Measurements from ENCODE around the gene PKNOX2. TPM values are rescaled to one million over a fixed set of nuclear protein-coding genes. Genes with fewer than 3 reads are reported as not detected.

PKNOX2 gene
- polyA plus RNA-seq, 2 of the 4 experiments (the other 2 are of a cell fraction) = not detected

DNA sequence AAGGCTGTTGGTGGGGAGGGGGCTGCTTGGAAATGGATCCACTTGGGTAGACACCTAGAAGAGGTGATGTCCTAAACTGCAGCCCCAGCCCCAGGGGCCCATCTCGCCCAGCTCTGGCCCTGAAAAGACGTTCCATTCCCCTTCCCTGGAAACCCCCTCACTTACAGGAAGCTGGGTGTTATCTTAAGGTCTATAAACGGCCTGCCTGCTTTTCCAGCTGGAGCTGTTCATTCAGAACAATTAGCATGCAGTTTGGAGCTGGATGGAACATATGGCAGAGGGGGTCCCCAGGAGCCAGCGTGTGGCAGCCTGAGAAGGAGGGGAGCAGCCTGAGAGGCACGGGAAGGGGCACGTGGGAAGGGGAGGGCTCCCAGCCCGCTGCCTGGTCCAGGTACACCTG, 139.6 kb downstream of the PKNOX2 start:
- POLR2A ChIA-PET = no interaction called here
- TF ChIP-seq ZNF302 (CRISPR knock-in tag; IDR thresholded peaks at IDR 0.05) = no peak
- TF ChIP-seq, protein P1, sequence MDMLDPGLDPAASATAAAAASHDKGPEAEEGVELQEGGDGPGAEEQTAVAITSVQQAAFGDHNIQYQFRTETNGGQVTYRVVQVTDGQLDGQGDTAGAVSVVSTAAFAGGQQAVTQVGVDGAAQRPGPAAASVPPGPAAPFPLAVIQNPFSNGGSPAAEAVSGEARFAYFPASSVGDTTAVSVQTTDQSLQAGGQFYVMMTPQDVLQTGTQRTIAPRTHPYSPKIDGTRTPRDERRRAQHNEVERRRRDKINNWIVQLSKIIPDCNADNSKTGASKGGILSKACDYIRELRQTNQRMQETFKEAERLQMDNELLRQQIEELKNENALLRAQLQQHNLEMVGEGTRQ (IDR thresholded peaks at IDR 0.05) = no peak
- TF ChIP-seq EP300 (IDR thresholded peaks at IDR 0.05) = no peak
- no peak for TF ChIP-seq CEBPB (IDR thresholded peaks at IDR 0.05)
- TF ChIP-seq JUNB (IDR thresholded peaks at IDR 0.05) = no peak
- TF ChIP-seq, protein P2, sequence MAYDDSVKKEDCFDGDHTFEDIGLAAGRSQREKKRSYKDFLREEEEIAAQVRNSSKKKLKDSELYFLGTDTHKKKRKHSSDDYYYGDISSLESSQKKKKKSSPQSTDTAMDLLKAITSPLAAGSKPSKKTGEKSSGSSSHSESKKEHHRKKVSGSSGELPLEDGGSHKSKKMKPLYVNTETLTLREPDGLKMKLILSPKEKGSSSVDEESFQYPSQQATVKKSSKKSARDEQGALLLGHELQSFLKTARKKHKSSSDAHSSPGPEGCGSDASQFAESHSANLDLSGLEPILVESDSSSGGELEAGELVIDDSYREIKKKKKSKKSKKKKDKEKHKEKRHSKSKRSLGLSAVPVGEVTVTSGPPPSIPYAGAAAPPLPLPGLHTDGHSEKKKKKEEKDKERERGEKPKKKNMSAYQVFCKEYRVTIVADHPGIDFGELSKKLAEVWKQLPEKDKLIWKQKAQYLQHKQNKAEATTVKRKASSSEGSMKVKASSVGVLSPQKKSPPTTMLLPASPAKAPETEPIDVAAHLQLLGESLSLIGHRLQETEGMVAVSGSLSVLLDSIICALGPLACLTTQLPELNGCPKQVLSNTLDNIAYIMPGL (CRISPR knock-in tag; IDR thresholded peaks at IDR 0.05; ENCODE audit: borderline replicate concordance) = no peak
- TF ChIP-seq ZSCAN20 (CRISPR knock-in tag; IDR thresholded peaks at IDR 0.05) = no peak
- no peak for TF ChIP-seq JUN (IDR thresholded peaks at IDR 0.05)
- no peak for TF ChIP-seq PHF8 (IDR thresholded peaks at IDR 0.05; ENCODE audit: borderline replicate concordance, low read depth)
- TF ChIP-seq TFCP2L1 (CRISPR knock-in tag; IDR thresholded peaks at IDR 0.05) = no peak
- TF ChIP-seq HEYL (CRISPR knock-in tag; IDR thresholded peaks at IDR 0.05) = no peak
- no peak for TF ChIP-seq MYC (IDR thresholded peaks at IDR 0.05; ENCODE audit: borderline replicate concordance, low read length)
- no peak for TF ChIP-seq FOSL2 (IDR thresholded peaks at IDR 0.05)
- TF ChIP-seq FOSL2 (CRISPR knock-in tag; IDR thresholded peaks at IDR 0.05) = no peak
- no peak for TF ChIP-seq FOSB (CRISPR knock-in tag; IDR thresholded peaks at IDR 0.05)
- no peak for TF ChIP-seq RAD21 (conservative IDR thresholded peaks at IDR 0.05 in 1 of 2, IDR thresholded peaks at IDR 0.05 in 1 of 2)
- no peak for TF ChIP-seq KDM5A (IDR thresholded peaks at IDR 0.05)
- TF ChIP-seq HOXB5 (CRISPR knock-in tag; IDR thresholded peaks at IDR 0.05) = no peak
- TF ChIP-seq, protein P3, sequence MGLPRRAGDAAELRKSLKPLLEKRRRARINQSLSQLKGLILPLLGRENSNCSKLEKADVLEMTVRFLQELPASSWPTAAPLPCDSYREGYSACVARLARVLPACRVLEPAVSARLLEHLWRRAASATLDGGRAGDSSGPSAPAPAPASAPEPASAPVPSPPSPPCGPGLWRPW (IDR thresholded peaks at IDR 0.05) = no peak
- Histone ChIP-seq H3K4me3 (no peak overlapping the region), H3K27ac (no peak overlapping the region), H3K4me1 (no peaks in the 10 kb centered on the region), H3K4me2 (no peak overlapping the region), H3K9me3 (no peaks in the 10 kb centered on the region)
- no peak for ATAC-seq
- 11% methylated on average over 3 of the region's 7 CpGs for WGBS (ENCODE audit: missing lambda C conversion rate)
- no peak for DNase-seq (ENCODE audit: low read depth in 1 of 2, low spot score in 1 of 2)
- no peak for FAIRE-seq
- CTCF ChIA-PET = interaction anchor here (3.6 kb wide), 1 partner anchor 41 kb away, joined by 10 read pairs; no protein-coding TSS in a partner anchor

DNA sequence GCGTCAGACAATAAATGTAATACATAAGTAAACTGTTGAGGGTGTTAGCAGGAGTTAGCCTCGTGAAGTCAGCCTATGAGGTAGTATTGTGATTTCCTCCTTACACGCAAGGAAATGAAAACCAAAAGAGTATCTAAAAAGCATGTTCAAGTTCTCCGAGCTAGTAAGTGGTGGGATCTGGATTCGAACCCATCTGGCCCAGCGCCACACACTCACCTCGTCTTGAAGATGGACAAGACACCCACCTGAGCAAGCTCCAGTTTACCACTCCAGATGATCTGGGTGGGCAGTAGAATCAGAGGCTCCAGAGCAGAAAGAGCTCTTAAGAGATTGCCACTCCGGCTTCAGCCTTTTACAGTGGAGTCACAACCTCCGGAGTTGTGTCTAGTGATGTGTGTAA, 140.3 kb downstream of the PKNOX2 start:
- Histone ChIP-seq H3K27ac (no peak overlapping the region), H3K9me3 (no peaks in the 10 kb centered on the region), H3K4me3 (no peak overlapping the region), H3K4me1 (no peaks in the 10 kb centered on the region), H3K4me2 (no peak overlapping the region)
- CTCF ChIA-PET = interaction anchor here (3.6 kb wide), 1 partner anchor 40 kb away, joined by 10 read pairs; no protein-coding TSS in a partner anchor
- TF ChIP-seq HOXB13 (CRISPR knock-in tag; IDR thresholded peaks at IDR 0.05; ENCODE audit: low read depth) = no peak
- no peak for TF ChIP-seq NFE2L2 (conservative IDR thresholded peaks at IDR 0.05; ENCODE audit: low read length)
- TF ChIP-seq HOXB5 (CRISPR knock-in tag; IDR thresholded peaks at IDR 0.05) = no peak
- TF ChIP-seq HDAC2 (IDR thresholded peaks at IDR 0.05) = no peak
- no peak for TF ChIP-seq NPAS2 (CRISPR knock-in tag; IDR thresholded peaks at IDR 0.05; ENCODE audit: borderline replicate concordance)
- no peak for TF ChIP-seq KDM1A (IDR thresholded peaks at IDR 0.05; ENCODE audit: low read depth)
- TF ChIP-seq, protein P4, sequence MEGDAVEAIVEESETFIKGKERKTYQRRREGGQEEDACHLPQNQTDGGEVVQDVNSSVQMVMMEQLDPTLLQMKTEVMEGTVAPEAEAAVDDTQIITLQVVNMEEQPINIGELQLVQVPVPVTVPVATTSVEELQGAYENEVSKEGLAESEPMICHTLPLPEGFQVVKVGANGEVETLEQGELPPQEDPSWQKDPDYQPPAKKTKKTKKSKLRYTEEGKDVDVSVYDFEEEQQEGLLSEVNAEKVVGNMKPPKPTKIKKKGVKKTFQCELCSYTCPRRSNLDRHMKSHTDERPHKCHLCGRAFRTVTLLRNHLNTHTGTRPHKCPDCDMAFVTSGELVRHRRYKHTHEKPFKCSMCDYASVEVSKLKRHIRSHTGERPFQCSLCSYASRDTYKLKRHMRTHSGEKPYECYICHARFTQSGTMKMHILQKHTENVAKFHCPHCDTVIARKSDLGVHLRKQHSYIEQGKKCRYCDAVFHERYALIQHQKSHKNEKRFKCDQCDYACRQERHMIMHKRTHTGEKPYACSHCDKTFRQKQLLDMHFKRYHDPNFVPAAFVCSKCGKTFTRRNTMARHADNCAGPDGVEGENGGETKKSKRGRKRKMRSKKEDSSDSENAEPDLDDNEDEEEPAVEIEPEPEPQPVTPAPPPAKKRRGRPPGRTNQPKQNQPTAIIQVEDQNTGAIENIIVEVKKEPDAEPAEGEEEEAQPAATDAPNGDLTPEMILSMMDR (IDR thresholded peaks at IDR 0.05) = no peak
- TF ChIP-seq MAFK (IDR thresholded peaks at IDR 0.05; ENCODE audit: partially characterized antibody) = no peak
- TF ChIP-seq CEBPB (IDR thresholded peaks at IDR 0.05) = no peak
- TF ChIP-seq SMC3 (IDR thresholded peaks at IDR 0.05) = no peak
- no peak for TF ChIP-seq EHF (CRISPR knock-in tag; IDR thresholded peaks at IDR 0.05)
- no peak for TF ChIP-seq RAD21 (conservative IDR thresholded peaks at IDR 0.05 in 1 of 2, IDR thresholded peaks at IDR 0.05 in 1 of 2)
- TF ChIP-seq TFCP2L1 (CRISPR knock-in tag; IDR thresholded peaks at IDR 0.05) = no peak
- no peak for TF ChIP-seq CBX2 (IDR thresholded peaks at IDR 0.05; ENCODE audit: borderline replicate concordance, low read depth)
- POLR2A ChIA-PET = no interaction called here
- DNase-seq (ENCODE audit: low read depth in 1 of 2, low spot score in 1 of 2) = no peak
- WGBS (ENCODE audit: missing lambda C conversion rate) = 53% methylated on average over 8 of the region's 9 CpGs
- ATAC-seq = no peak
- FAIRE-seq = no peak

All from A549 (cell line).